Neural crest cell (in vitro differentiated cells): ENCODE measurements around the gene SLC25A11. TPM values are rescaled to one million over a fixed set of nuclear protein-coding genes. Genes with fewer than 3 reads are reported as not detected.
A peak's percentile ranks its signal among the peaks of the same experiment; 100 is the strongest.

Source experiments
- DNase-seq: peaks from one replicate; pipeline ENCODE4 v3.0.0; 2021; ENCODE audit warnings: low read depth, mixed read lengths, low spot score
- H3K27ac Mint-ChIP-seq: one replicate; pipeline ENCODE4 v1.8.0; 2021; ENCODE audit warnings: mild to moderate bottlenecking, mixed read lengths; ENCODE audit not compliant: unreplicated experiment
- H3K27me3 Mint-ChIP-seq: 2 replicates; pipeline ENCODE4 v1.8.0; 2021; ENCODE audit warnings: low read depth, mild to moderate bottlenecking, mixed read lengths
- H3K36me3 Mint-ChIP-seq: 2 replicates; pipeline ENCODE4 v1.8.0; 2021; ENCODE audit warnings: low read depth, mild to moderate bottlenecking, mixed read lengths
- H3K4me1 Mint-ChIP-seq: 2 replicates; pipeline ENCODE4 v1.8.0; 2021; ENCODE audit warnings: mixed read lengths
- H3K4me3 Mint-ChIP-seq: one replicate; pipeline ENCODE4 v1.8.0; 2021; ENCODE audit warnings: mild to moderate bottlenecking, mixed read lengths
- H3K9me3 Mint-ChIP-seq: 2 replicates; pipeline ENCODE4 v1.8.0; 2021; ENCODE audit warnings: mixed read lengths
- total RNA-seq: library from RNA; stranded (reverse); gene quantifications from 2 replicates; pipeline ENCODE4 v1.2.1, GENCODE V29; 2021
- TF ChIP-seq, protein P1 (sequence below): fragments of 200-600 bp; sonication (generic); conservative IDR thresholded peaks from 2 replicates; pipeline ENCODE4 v1.5.0; 2021; ENCODE audit warnings: antibody characterized with exemption, mild to moderate bottlenecking

Gene SLC25A11
- total RNA-seq, 1 donor from 2014 or later = 67.7 TPM

DNA sequence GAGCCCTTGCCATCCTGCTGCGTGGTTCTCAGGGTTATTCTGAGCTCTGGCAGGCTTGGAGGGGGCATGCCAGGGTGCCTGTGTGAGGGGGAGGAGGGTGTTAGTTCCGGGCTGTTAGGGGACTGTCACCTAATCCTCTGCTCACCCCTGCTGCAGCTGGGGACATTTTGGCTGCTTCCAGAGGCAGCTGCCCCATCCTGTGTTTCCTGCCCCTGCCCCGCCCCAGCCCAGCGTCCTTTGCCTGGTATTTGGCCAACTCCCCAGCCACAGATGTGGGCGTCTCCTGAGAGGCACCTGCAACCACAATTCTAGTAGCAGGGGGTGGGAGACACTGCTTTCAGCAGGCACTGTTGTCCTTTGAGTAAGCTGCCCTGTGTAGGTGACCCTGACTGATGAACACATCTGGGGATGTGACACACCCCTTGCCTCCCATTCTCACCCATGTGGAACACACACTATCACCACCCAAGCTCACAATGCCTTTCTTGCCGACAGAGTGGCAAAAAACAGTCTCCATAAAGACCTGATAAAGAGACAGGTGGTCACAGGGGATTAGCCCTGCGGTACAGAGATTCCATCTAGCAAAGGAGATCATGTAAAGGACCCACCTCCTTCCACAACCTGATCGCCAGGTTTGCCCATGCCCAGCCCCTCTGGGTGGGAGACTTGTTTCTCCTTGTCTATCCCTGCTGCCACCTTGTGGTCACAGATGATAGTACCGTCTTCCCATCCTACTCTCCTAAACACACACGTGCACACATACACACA lies 36.6 kb downstream of the SLC25A11 start, which contains the start of gene CHRNE:
Gene CHRNE, minus strand, starts transcription at position 48 of the 768 bp plus-strand sequence. Its CDS starts 35 bp downstream, at position 13.
- H3K27me3 Mint-ChIP-seq = peaks cover 20% of the 10 kb centered on the region
- TF ChIP-seq, protein P1, sequence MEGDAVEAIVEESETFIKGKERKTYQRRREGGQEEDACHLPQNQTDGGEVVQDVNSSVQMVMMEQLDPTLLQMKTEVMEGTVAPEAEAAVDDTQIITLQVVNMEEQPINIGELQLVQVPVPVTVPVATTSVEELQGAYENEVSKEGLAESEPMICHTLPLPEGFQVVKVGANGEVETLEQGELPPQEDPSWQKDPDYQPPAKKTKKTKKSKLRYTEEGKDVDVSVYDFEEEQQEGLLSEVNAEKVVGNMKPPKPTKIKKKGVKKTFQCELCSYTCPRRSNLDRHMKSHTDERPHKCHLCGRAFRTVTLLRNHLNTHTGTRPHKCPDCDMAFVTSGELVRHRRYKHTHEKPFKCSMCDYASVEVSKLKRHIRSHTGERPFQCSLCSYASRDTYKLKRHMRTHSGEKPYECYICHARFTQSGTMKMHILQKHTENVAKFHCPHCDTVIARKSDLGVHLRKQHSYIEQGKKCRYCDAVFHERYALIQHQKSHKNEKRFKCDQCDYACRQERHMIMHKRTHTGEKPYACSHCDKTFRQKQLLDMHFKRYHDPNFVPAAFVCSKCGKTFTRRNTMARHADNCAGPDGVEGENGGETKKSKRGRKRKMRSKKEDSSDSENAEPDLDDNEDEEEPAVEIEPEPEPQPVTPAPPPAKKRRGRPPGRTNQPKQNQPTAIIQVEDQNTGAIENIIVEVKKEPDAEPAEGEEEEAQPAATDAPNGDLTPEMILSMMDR = peak; percentile 79
- H3K27ac Mint-ChIP-seq = peak within 1 kb of the TSS; percentile 83
- H3K4me3 Mint-ChIP-seq = peak within 1 kb of the TSS; percentile 69
- peaks cover 3% of the 10 kb centered on the region for H3K36me3 Mint-ChIP-seq
- DNase-seq = peak; percentile 74
- no peaks in the 10 kb centered on the region for H3K9me3 Mint-ChIP-seq
- H3K4me1 Mint-ChIP-seq = peaks cover 10% of the 10 kb centered on the region

DNA sequence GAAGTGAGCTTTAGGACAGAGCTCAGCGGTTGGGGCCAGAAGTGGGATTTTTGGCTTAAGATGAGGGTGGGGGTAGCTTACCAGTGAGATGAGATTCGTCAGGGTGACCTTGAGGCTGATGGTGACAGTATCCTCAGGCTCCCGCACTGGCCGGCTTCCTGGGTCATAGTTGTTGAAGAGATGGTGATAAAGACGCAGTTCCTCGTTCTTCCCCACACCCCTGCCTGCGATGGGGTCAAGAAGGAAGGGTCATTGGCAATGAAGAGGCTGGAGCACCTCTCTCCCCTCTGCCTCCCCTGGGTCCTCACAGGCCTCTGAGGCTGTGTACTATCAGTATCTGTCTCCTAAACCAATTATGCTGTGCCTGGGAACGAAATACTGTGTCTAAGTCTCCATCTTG lies 37.3 kb downstream of the SLC25A11 start:
- H3K27me3 Mint-ChIP-seq = peaks cover 20% of the 10 kb centered on the region
- TF ChIP-seq, protein P1 = no peak
- H3K27ac Mint-ChIP-seq = no peak overlapping the region
- no peaks in the 10 kb centered on the region for H3K9me3 Mint-ChIP-seq
- H3K4me3 Mint-ChIP-seq = no peak overlapping the region
- DNase-seq = no peak
- H3K36me3 Mint-ChIP-seq = peaks cover 3% of the 10 kb centered on the region
- H3K4me1 Mint-ChIP-seq = peaks cover 10% of the 10 kb centered on the region

DNA sequence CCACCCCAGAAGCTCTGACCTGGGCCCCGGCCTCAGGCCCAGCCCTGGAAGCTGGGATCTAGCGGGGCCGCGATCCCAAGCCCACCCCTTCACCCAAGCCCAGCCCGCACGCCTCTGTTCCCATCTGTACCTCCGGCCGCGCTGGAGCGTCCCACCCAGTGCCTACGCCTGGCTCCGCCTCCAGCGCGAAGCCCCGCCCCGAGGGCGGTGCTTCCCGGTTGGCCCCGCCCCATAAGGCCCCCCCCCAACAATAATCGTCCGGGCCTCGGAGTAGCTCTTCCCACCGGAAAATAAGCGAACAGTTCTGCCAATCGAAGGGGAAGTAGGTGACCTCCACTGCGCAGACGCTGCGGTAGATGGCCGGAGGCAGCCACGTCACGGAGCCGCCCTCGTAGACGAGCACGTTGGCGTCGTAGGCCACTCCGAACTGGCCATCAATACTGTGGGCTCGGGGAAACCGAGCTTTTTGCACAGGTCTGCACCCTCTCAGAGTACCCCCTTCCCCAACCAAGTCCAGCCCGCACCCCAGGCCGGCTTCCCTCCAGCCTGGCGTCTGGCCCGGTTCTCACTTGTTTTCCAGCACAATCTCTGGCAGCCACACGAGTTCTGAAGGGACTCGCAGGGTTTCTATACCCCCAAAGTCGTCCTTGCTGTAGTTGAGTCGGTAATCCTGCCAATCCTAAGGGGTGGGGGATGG lies 38.0 kb downstream of the SLC25A11 start:
- peaks cover 10% of the 10 kb centered on the region for H3K4me1 Mint-ChIP-seq
- no peak for DNase-seq
- H3K27ac Mint-ChIP-seq = no peak overlapping the region
- no peak overlapping the region for H3K4me3 Mint-ChIP-seq
- TF ChIP-seq, protein P1 = no peak
- H3K36me3 Mint-ChIP-seq = peaks cover 3% of the 10 kb centered on the region
- H3K27me3 Mint-ChIP-seq = peaks cover 20% of the 10 kb centered on the region
- no peaks in the 10 kb centered on the region for H3K9me3 Mint-ChIP-seq

DNA sequence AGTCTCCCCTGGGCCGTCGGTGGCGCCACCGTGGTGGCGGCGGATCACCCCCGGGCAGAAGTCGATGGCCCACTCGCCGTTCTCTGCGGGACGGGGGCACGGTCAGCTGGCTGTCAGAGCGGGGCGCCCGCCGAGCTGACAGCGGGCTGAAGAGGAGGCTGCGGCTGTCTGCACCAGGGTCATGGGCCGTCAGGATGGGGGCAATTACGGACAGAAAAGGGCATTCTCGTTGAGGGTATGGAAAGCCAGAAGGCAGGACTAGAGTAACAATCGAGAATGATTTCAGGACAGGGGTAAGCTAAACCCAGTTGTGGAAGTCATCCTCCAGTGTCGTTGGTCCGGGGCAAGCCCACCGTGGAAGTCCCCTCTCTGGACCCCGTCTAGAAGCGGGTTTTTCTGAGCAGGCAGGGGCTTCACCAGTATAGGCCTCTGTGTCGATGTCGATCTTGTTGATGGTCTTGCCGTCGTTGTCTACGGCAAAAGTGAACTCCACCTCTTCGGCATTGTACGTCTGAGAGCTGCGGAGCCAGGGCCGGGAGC lies 38.7 kb downstream of the SLC25A11 start:
- H3K9me3 Mint-ChIP-seq = no peaks in the 10 kb centered on the region
- peaks cover 3% of the 10 kb centered on the region for H3K36me3 Mint-ChIP-seq
- H3K27me3 Mint-ChIP-seq = peaks cover 20% of the 10 kb centered on the region
- no peak overlapping the region for H3K4me3 Mint-ChIP-seq
- no peak for DNase-seq
- H3K27ac Mint-ChIP-seq = no peak overlapping the region
- H3K4me1 Mint-ChIP-seq = peaks cover 10% of the 10 kb centered on the region
- TF ChIP-seq, protein P1 = no peak

DNA sequence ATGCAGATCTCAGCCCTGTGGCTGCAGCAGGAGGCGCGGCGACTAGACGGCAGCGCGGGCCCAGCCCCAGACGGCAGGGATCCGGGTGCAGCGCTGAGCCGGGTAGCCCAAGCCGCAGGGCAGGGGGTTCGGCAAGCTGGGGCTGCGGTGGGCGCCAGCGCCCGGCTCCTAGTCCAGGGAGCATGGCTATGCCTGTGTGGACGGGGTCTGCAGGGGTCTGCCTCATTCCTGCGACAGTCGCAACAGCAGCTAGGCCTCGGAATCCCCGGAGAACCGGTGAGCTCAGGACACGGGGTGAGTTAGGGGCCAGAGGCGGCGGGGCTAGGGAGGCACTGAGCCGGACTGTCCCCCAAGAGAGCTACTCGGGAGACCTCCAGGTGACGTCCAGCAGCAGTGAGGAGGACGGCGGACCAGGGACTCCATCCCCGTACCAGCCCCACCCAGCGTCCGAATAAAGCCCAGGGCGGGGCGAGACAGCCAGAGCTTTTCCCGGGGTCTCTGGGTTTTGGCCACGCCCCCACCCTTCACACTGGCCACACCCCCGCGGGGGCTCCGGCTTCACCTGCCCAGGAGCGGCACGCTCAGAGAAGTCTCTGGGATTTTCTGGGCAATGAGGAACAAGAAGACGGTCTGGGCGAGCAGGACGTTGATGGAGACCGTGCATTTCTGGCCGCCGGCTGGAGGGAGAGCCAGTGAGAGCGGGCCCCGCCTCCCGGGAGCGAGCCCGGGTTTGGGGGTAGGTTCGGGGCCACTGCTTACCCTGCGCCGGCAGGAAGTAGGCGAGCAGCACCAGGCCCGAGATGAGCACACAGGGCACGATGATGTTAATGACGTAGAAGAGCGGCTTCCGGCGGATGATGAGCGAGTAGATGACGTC lies 39.4 kb downstream of the SLC25A11 start:
- no peak for DNase-seq
- no peak overlapping the region for H3K4me3 Mint-ChIP-seq
- H3K27me3 Mint-ChIP-seq = peaks cover 16% of the 10 kb centered on the region
- TF ChIP-seq, protein P1 = no peak
- H3K36me3 Mint-ChIP-seq = peaks cover 3% of the 10 kb centered on the region
- no peaks in the 10 kb centered on the region for H3K9me3 Mint-ChIP-seq
- H3K4me1 Mint-ChIP-seq = peaks cover 10% of the 10 kb centered on the region
- no peak overlapping the region for H3K27ac Mint-ChIP-seq
